ENCODE results near the gene ANKS6.

DNA sequence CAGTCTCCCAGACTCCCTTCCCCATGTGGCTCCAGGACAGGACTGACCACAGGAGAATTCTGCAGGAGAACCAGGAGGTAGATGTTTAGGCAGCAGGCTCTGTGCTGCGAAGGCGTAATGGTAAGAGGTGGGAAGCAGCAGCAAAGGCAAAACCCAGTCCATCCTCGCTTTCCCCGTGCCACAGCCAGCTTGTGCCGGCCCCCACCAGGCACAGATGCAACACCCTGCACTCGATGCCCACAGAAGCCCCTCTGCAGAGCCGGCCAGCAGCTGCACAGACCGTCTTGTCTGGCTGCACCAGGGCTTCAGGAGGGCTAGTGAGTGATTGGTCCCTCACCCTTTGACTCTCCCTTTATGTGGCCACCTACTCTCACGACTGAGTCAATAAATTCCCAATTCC, 28.0 kb downstream of the ANKS6 start:
- TF ChIP-seq, protein P1, sequence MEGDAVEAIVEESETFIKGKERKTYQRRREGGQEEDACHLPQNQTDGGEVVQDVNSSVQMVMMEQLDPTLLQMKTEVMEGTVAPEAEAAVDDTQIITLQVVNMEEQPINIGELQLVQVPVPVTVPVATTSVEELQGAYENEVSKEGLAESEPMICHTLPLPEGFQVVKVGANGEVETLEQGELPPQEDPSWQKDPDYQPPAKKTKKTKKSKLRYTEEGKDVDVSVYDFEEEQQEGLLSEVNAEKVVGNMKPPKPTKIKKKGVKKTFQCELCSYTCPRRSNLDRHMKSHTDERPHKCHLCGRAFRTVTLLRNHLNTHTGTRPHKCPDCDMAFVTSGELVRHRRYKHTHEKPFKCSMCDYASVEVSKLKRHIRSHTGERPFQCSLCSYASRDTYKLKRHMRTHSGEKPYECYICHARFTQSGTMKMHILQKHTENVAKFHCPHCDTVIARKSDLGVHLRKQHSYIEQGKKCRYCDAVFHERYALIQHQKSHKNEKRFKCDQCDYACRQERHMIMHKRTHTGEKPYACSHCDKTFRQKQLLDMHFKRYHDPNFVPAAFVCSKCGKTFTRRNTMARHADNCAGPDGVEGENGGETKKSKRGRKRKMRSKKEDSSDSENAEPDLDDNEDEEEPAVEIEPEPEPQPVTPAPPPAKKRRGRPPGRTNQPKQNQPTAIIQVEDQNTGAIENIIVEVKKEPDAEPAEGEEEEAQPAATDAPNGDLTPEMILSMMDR (IDR thresholded peaks at IDR 0.05): no peak
- no peak for TF ChIP-seq POLR2A (IDR thresholded peaks at IDR 0.05)

Data from esophagus squamous epithelium (tissue), 4 donors.